D721Med (cell line): ENCODE data around the gene ASB15.

ENCODE experiments used
- DNase-seq: peaks from one replicate; pipeline ENCODE4 v3.0.0; 2011; ENCODE audit warnings: low spot score; ENCODE audit not compliant: insufficient read length
- FAIRE-seq: peaks from 2 replicates; lab custom pipeline; 2011; peaks lifted over from hg19 to GRCh38; lab: Jason Lieb, UNC
- CTCF ChIP-seq: IDR thresholded peaks from 2 replicates; pipeline ENCODE4 v1.5.1; 2012; ENCODE audit warnings: mild to moderate bottlenecking, control low read depth; ENCODE audit not compliant: insufficient read depth; ENCODE audit errors: missing control alignments

Gene ASB15

GRCh38 chr7:123609883-123610239, 8.2 kb downstream of the ASB15 start:
- FAIRE-seq = no peak
- TF ChIP-seq CTCF = no peak

GRCh38 chr7:123612024-123612423, 10.4 kb downstream of the ASB15 start:
- no peak for FAIRE-seq
- DNase-seq = no peak

More at GRCh38 chr7:123609883-123610239, 8.2 kb downstream of the ASB15 start:
- no peak for DNase-seq

GRCh38 chr7:123615344-123615743, 13.7 kb downstream of the ASB15 start:
- no peak for FAIRE-seq
- no peak for TF ChIP-seq CTCF
- no peak for DNase-seq

More at GRCh38 chr7:123612024-123612423, 10.4 kb downstream of the ASB15 start:
- no peak for TF ChIP-seq CTCF

- DNase-seq = no peak
- TF ChIP-seq CTCF = no peak
These were observed 14.6 kb downstream of the ASB15 start for GRCh38 chr7:123616223-123616622.

GRCh38 chr7:123621707-123622106, 20.1 kb downstream of the ASB15 start:
- FAIRE-seq (no peak), DNase-seq (no peak)
- TF ChIP-seq CTCF = no peak

More at GRCh38 chr7:123616223-123616622, 14.6 kb downstream of the ASB15 start:
- FAIRE-seq = no peak

GRCh38 chr7:123622660-123623386, 21.2 kb downstream of the ASB15 start:
- no peak for FAIRE-seq
- DNase-seq = no peak
- no peak for TF ChIP-seq CTCF

GRCh38 chr7:123624527-123625183, 23.0 kb downstream of the ASB15 start:
- FAIRE-seq (no peak), DNase-seq (no peak)
- TF ChIP-seq CTCF = peak; percentile 48
